ENCODE data around the gene DNM3. TPM values are rescaled to one million over a fixed set of nuclear protein-coding genes. Genes with fewer than 3 reads are reported as not detected.

DNM3 gene
- total and polyA plus RNA-seq, 9 donors: 3.1 to 6.5 (median 4.4) TPM

DNA sequence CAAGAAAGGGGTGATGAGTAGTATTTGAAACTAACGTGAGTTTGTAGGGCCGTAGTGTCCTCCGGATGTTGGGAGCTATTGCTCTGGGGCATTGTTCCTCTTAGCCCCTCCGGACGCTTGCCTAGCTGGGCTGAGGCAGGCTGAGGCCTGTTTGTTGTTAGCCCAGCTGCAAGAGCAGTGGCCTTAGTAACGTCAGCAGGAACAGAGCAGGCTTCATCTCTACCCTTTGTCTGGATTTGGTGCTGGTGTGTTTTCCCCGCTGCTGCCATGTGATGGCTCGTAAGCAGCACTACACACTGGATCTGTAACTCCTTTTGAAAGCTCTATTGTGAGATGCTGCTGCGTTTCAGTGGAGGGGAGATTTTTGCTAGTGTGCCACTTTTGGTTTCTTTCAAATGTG lies 57.6 kb downstream of the DNM3 start:
- WGBS, 3 donors: 53 to 77% (median 61%) methylated on average over 9 of the region's 9 CpGs
- Histone ChIP-seq H3K36me3 (no peaks in the 10 kb centered on the region), H3K4me1 (ENCODE audit: insufficient read depth) (no peaks in the 10 kb centered on the region), H3K27me3 (no peaks in the 10 kb centered on the region), H3K27ac (no peak overlapping the region), H3K9me3 (no peaks in the 10 kb centered on the region), H3K4me3 (no peak overlapping the region)
- TF ChIP-seq POLR2A (IDR thresholded peaks at IDR 0.05) (no peak), CTCF (IDR thresholded peaks at IDR 0.05) (no peak), EP300 (IDR thresholded peaks at IDR 0.05) (no peak)
- intact Hi-C loops (cut with DNase I): no loop called here
- no peak for DNase-seq

DNA sequence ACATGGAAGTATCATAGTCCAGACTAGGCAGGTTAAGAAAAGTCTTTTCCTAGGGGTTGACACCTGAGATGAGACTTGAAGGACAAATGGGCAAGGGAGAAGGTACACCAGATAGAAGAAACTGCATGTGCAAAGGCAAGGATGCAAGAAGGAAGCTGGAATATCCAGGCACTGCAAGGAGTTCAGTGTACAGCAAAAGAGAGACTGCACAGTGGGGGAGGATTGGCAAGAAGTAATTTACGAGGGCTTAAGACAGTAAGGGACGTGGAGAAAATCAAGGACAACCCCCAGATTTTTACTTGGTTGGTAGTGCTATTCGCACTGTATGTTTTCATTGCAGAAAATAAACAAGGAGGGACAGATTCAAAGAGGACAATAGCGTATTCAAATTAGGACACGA lies 58.5 kb downstream of the DNM3 start:
- H3K27me3 ChIP-seq: no peaks in the 10 kb centered on the region
- 89 to 93% (median 90%) methylated on average over 5 of the region's 5 CpGs for WGBS, 3 donors
- H3K27ac ChIP-seq: no peak overlapping the region
- no peak overlapping the region for H3K4me3 ChIP-seq
- intact Hi-C loops (cut with DNase I): no loop called here
- no peaks in the 10 kb centered on the region for H3K4me1 ChIP-seq (ENCODE audit: insufficient read depth)
- no peak for DNase-seq
- no peaks in the 10 kb centered on the region for H3K36me3 ChIP-seq
- TF ChIP-seq CTCF (IDR thresholded peaks at IDR 0.05) (no peak), EP300 (IDR thresholded peaks at IDR 0.05) (no peak), POLR2A (IDR thresholded peaks at IDR 0.05) (no peak)
- H3K9me3 ChIP-seq: no peaks in the 10 kb centered on the region

GRCh38 chr1:171901245-171901644 lies 59.9 kb downstream of the DNM3 start:
- H3K4me3 ChIP-seq: no peak overlapping the region
- intact Hi-C loops (cut with DNase I): no loop called here
- no peak for DNase-seq
- H3K36me3 ChIP-seq: no peaks in the 10 kb centered on the region
- 92 to 93% (median 93%) methylated on average over 7 of the region's 7 CpGs for WGBS, 3 donors
- H3K9me3 ChIP-seq: no peaks in the 10 kb centered on the region
- no peaks in the 10 kb centered on the region for H3K27me3 ChIP-seq
- no peak for TF ChIP-seq CTCF (IDR thresholded peaks at IDR 0.05)
- TF ChIP-seq POLR2A (IDR thresholded peaks at IDR 0.05): no peak
- TF ChIP-seq EP300 (IDR thresholded peaks at IDR 0.05): no peak
- H3K4me1 ChIP-seq (ENCODE audit: insufficient read depth): no peaks in the 10 kb centered on the region
- no peak overlapping the region for H3K27ac ChIP-seq

- Histone ChIP-seq H3K9me3 (no peaks in the 10 kb centered on the region), H3K36me3 (no peaks in the 10 kb centered on the region), H3K4me1 (ENCODE audit: insufficient read depth) (no peaks in the 10 kb centered on the region), H3K27me3 (no peaks in the 10 kb centered on the region), H3K27ac (no peak overlapping the region), H3K4me3 (no peak overlapping the region)
- 62 to 71% (median 66%) methylated on average over 3 of the region's 3 CpGs for WGBS, 3 donors
- DNase-seq: no peak
- TF ChIP-seq POLR2A (IDR thresholded peaks at IDR 0.05) (no peak), EP300 (IDR thresholded peaks at IDR 0.05) (no peak), CTCF (IDR thresholded peaks at IDR 0.05) (no peak)
- intact Hi-C loops (cut with DNase I): no loop called here
Measured at GRCh38 chr1:171902527-171902926, 61.2 kb downstream of the DNM3 start.
